ENCODE measurements around the gene RAD51C. TPM values are rescaled to one million over a fixed set of nuclear protein-coding genes. Genes with fewer than 3 reads are reported as not detected.

RAD51C gene
- total and polyA plus RNA-seq, 8 donors = 21.6 to 42.5 (median 35.8) TPM

DNA sequence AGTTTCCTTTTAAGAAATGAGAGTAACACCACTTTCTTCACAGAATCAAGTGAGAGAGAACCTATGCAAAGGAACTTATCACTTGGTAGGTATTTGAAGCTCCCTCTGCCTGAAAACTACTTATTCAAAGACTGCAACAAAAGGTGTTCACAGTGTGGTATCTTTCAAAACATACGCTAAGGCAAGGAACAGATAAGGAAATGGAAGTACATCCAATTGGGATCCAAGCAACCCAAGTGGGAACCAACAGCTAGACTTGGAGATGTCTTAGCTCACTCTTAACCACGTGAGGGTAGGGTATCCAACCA, 62.8 kb downstream of the RAD51C start:
- ATAC-seq (no peak), DNase-seq (no peak)
- H3K4me3 ChIP-seq = peak overlapping the region in 1 of 2 donors; percentile 46
- H3K27ac ChIP-seq = no peak overlapping the region
- intact Hi-C loops (cut with DNase I) = no loop called here
- peaks cover 34 to 84% of the 10 kb centered on the region in 2 donors for H3K27me3 ChIP-seq
- no peaks in the 10 kb centered on the region for H3K9me3 ChIP-seq
- TF ChIP-seq, protein P1, sequence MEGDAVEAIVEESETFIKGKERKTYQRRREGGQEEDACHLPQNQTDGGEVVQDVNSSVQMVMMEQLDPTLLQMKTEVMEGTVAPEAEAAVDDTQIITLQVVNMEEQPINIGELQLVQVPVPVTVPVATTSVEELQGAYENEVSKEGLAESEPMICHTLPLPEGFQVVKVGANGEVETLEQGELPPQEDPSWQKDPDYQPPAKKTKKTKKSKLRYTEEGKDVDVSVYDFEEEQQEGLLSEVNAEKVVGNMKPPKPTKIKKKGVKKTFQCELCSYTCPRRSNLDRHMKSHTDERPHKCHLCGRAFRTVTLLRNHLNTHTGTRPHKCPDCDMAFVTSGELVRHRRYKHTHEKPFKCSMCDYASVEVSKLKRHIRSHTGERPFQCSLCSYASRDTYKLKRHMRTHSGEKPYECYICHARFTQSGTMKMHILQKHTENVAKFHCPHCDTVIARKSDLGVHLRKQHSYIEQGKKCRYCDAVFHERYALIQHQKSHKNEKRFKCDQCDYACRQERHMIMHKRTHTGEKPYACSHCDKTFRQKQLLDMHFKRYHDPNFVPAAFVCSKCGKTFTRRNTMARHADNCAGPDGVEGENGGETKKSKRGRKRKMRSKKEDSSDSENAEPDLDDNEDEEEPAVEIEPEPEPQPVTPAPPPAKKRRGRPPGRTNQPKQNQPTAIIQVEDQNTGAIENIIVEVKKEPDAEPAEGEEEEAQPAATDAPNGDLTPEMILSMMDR (IDR thresholded peaks at IDR 0.05) = no peak
- H3K4me1 ChIP-seq = peaks cover 7 to 17% of the 10 kb centered on the region in 2 donors
- no peaks in the 10 kb centered on the region for H3K36me3 ChIP-seq

DNA sequence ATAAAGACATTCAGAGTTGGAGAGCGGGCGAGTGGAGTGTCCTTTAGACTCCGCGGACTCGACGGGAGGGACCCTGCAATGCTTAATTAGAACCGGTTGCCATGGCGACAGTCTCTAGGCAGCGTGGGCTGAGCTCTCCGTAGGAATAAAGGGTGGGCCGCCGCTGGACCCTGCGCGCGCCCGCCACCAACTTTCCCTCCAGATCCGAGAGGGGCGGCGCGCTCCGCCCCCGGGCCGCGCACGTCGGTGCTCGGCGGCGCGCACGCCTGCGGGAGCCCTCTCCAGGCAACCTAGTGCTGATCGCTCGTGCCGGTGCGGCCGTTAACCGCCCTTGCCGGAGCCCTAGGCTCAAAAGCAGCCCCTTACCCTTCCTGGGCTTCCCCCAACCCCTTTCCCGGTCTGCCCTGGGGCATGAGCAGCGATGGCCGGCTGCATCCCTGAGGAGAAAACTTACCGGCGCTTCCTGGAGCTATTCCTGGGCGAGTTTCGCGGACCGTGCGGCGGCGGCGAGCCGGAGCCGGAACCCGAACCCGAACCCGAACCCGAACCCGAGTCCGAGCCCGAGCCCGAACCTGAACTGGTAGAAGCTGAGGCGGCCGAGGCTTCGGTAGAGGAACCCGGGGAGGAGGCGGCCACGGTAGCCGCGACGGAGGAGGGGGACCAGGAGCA, 63.3 kb downstream of the RAD51C start, which contains the start of gene PPM1E:
Gene PPM1E (plus strand): TSS at position 278 of the 669 bp plus-strand sequence.
- Histone ChIP-seq H3K4me3 (peak within 1 kb of the TSS; percentile 38 to 46), H3K27me3 (peaks cover 34 to 89% of the 10 kb centered on the region in 2 donors), H3K4me1 (peaks cover 7 to 17% of the 10 kb centered on the region in 2 donors), H3K36me3 (no peaks in the 10 kb centered on the region), H3K27ac (no peak within 1 kb of the TSS), H3K9me3 (no peaks in the 10 kb centered on the region)
- TF ChIP-seq, protein P1 (IDR thresholded peaks at IDR 0.05) = no peak
- intact Hi-C loops (cut with DNase I) = no loop called here
- DNase-seq (peak; percentile 35 to 82 (median 52)), ATAC-seq (peak; percentile 97)

DNA sequence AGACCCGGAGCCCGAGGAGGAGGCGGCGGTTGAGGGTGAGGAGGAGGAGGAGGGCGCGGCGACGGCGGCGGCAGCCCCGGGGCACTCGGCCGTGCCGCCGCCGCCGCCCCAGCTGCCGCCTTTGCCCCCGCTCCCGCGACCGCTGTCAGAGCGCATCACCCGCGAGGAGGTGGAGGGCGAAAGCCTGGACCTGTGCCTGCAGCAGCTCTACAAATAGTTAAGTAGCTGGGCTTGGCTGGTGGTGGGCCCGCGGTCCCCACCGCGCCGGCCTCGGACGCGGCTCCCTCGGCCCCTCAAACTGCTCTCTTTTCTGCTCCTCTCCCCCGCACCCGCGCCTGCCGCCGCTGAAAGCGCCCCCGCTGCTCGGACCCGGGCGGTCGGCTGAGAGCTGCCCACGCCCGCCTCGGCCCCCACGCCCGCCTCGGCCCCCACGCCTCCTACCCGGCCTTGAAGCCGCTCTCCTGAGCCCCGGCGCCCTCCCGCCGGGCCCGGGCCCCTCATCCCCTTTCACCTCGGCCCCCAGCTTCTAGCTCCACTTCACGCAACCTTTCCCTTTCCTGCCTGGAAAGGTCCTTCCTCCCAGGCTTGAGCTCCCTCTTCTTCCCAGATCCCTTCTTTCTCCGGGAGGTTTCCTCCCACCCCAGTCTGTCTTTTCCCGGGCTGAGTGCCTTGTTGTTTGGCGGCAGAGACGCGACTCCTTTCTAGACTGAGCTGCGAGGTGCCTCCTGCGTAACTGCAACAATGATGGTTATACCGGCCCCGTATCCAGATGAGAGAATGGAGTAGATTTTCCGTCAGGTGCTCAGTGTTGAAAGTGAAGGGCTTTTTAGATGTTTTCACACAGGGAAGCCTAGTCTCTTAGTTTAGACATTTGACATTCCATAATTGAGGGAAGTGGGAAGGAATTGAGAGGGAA, 64.1 kb downstream of the RAD51C start:
- peak; percentile 44 for ATAC-seq
- Histone ChIP-seq H3K27ac (no peak overlapping the region), H3K27me3 (peaks cover 34 to 95% of the 10 kb centered on the region in 2 donors), H3K4me3 (peak overlapping the region; percentile 38 to 46), H3K36me3 (no peaks in the 10 kb centered on the region), H3K4me1 (peaks cover 7 to 17% of the 10 kb centered on the region in 2 donors), H3K9me3 (no peaks in the 10 kb centered on the region)
- no peak for DNase-seq
- intact Hi-C loops (cut with DNase I) = no loop called here
- TF ChIP-seq, protein P1 (IDR thresholded peaks at IDR 0.05) = no peak

DNA sequence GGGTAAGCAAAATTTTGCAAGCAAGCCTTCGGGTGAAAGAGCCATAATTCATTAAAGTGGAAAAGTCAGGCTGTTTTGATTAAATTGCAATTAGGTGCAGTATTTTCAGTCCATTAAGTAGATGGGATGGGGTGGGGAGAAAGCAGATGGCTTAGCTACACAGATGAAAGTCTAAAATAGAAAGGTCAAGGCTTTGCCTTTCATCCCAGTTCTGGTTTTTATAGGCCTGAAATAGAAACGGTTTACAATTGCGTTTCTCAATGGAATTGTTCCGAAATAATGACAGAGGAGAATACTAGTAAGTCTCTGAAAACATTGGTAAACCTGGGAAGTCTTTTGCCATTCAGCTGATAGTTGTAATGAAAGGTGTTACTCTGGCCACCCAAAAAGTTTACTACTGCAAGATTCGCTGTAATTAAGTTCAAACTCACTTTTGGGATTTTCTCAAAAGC, 64.8 kb downstream of the RAD51C start:
- H3K36me3 ChIP-seq = no peaks in the 10 kb centered on the region
- intact Hi-C loops (cut with DNase I) = no loop called here
- H3K4me3 ChIP-seq = no peak overlapping the region
- H3K27ac ChIP-seq = no peak overlapping the region
- ATAC-seq (no peak), DNase-seq (no peak)
- TF ChIP-seq, protein P1 (IDR thresholded peaks at IDR 0.05) = no peak
- H3K4me1 ChIP-seq = peaks cover 7 to 17% of the 10 kb centered on the region in 2 donors
- peaks cover 34 to 92% of the 10 kb centered on the region in 2 donors for H3K27me3 ChIP-seq
- H3K9me3 ChIP-seq = no peaks in the 10 kb centered on the region

DNA sequence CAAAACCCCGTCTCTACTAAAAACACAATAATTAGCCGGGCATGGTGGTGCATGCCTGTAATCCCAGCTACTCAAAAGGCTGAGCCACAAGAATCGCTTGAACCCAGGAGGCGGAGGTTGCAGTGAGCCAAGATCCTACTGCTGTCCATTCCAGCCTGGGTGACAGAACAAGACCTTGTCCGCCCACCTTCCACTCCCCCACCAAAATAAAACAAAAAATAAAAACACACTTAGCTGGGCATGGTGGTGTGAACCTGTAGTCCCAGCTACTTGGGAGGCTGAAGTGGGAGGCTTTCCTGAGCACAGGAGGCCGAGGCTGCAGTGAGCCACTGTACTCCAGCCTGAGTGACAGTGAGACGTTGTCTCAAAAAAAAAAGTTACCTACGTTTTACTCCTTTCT, 66.5 kb downstream of the RAD51C start:
- ATAC-seq (no peak), DNase-seq (no peak)
- no peaks in the 10 kb centered on the region for H3K9me3 ChIP-seq
- H3K4me1 ChIP-seq = peaks cover 7 to 17% of the 10 kb centered on the region in 2 donors
- no peaks in the 10 kb centered on the region for H3K36me3 ChIP-seq
- peaks cover 34 to 86% of the 10 kb centered on the region in 2 donors for H3K27me3 ChIP-seq
- H3K4me3 ChIP-seq = no peak overlapping the region
- H3K27ac ChIP-seq = no peak overlapping the region
- intact Hi-C loops (cut with DNase I) = no loop called here
- TF ChIP-seq, protein P1 (IDR thresholded peaks at IDR 0.05) = no peak
